ENCODE measurements around the gene ARHGEF11. TPM values are rescaled to one million over a fixed set of nuclear protein-coding genes. Genes with fewer than 3 reads are reported as not detected.
A peak's percentile ranks its signal among the peaks of the same experiment; 100 is the strongest.

The ARHGEF11 gene
- total RNA-seq, 2 experiments from 2014 or later: 1.4 to 1.8 TPM

DNA sequence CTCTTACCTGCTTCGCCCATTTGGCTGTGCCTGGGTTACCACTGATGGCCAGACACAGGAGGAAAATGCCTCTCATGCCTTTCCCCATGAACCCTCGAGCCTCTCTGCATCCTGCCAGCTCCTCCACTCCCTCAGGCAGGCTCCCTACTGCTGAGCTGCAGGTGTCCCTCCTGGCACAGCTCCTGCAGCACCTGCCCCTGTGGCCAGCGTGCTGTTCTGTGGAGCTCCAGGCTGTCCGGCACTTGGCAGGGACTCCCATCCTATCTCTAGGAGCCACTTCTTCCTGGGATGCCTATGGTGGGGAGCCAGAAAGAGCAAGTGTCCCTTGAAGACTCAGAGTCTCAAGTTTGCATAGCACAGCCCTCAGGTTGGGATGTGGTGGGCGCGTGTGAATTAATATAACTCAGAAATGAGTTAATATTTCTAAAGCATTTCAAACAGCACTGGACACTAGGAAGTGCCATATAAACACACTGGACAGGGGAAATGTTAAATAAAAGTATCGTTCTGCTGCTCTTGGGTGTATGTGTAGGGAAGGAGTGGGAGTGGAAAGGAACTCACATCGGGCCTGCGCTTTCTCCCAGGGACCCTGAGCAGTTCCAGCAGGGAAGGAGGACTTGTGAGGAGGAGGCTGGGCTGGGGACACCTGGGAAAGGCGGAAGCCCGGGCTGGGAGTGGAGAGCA lies 122.4 kb downstream of the ARHGEF11 start:
- intact Hi-C loops (cut with micrococcal nuclease): no loop called here
- Mint-ChIP-seq H3K27ac (no peak overlapping the region), H3K4me3 (no peak overlapping the region), H3K36me3 (ENCODE audit: low read depth) (no peaks in the 10 kb centered on the region), H3K9me3 (no peaks in the 10 kb centered on the region), H3K27me3 (peaks cover 87% of the 10 kb centered on the region), H3K4me1 (ENCODE audit: low read depth) (peaks cover 33% of the 10 kb centered on the region)
- DNase-seq: no peak
- ChIA-PET CTCF (interaction anchor here (0.9 to 7.3 kb wide), 12 partner anchors 9 to 247 kb away, joined by 3 to 94 read pairs (median 4); partner anchors contain the start of genes NTRK1 and PEAR1), POLR2A (interaction anchor here (1.6 kb wide), 1 partner anchor 10 kb away, joined by 4 read pairs; no protein-coding TSS in a partner anchor)
- TF ChIP-seq, protein P1, sequence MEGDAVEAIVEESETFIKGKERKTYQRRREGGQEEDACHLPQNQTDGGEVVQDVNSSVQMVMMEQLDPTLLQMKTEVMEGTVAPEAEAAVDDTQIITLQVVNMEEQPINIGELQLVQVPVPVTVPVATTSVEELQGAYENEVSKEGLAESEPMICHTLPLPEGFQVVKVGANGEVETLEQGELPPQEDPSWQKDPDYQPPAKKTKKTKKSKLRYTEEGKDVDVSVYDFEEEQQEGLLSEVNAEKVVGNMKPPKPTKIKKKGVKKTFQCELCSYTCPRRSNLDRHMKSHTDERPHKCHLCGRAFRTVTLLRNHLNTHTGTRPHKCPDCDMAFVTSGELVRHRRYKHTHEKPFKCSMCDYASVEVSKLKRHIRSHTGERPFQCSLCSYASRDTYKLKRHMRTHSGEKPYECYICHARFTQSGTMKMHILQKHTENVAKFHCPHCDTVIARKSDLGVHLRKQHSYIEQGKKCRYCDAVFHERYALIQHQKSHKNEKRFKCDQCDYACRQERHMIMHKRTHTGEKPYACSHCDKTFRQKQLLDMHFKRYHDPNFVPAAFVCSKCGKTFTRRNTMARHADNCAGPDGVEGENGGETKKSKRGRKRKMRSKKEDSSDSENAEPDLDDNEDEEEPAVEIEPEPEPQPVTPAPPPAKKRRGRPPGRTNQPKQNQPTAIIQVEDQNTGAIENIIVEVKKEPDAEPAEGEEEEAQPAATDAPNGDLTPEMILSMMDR (IDR thresholded peaks at IDR 0.05): no peak
- ATAC-seq: no peak

DNA sequence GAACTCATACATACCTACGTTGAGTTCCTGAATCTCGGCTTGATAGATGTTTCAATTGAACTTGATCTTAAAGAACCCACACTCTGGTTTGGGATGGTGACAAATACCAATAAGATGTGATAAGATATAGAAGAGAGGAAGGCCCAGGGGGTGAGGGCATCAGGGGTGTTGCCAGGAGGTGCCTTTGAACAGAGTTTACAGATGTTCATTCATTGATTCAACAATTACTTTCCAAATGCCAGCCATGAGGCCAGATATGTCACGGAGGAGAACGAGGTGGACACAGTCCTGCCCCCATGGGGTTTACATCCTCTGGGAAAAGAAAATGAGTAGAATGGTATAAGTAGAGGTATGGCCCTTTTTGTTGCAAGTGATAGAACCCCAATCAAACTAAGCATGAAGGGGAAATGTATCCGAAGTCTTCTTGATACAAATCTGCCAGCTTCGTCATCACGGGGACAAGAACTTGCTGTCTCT lies 124.5 kb downstream of the ARHGEF11 start:
- Mint-ChIP-seq H3K36me3 (ENCODE audit: low read depth) (no peaks in the 10 kb centered on the region), H3K4me1 (ENCODE audit: low read depth) (peaks cover 20% of the 10 kb centered on the region), H3K27me3 (peaks cover 76% of the 10 kb centered on the region), H3K27ac (no peak overlapping the region), H3K9me3 (no peaks in the 10 kb centered on the region), H3K4me3 (no peak overlapping the region)
- ATAC-seq (no peak), DNase-seq (no peak)
- TF ChIP-seq, protein P1 (IDR thresholded peaks at IDR 0.05): no peak
- CTCF ChIA-PET: interaction anchor here (1.1 to 2.3 kb wide), 3 partner anchors 21 to 195 kb away, joined by 5 to 8 read pairs (median 5); no protein-coding TSS in a partner anchor
- intact Hi-C loops (cut with micrococcal nuclease): no loop called here
- POLR2A ChIA-PET: no interaction called here

DNA sequence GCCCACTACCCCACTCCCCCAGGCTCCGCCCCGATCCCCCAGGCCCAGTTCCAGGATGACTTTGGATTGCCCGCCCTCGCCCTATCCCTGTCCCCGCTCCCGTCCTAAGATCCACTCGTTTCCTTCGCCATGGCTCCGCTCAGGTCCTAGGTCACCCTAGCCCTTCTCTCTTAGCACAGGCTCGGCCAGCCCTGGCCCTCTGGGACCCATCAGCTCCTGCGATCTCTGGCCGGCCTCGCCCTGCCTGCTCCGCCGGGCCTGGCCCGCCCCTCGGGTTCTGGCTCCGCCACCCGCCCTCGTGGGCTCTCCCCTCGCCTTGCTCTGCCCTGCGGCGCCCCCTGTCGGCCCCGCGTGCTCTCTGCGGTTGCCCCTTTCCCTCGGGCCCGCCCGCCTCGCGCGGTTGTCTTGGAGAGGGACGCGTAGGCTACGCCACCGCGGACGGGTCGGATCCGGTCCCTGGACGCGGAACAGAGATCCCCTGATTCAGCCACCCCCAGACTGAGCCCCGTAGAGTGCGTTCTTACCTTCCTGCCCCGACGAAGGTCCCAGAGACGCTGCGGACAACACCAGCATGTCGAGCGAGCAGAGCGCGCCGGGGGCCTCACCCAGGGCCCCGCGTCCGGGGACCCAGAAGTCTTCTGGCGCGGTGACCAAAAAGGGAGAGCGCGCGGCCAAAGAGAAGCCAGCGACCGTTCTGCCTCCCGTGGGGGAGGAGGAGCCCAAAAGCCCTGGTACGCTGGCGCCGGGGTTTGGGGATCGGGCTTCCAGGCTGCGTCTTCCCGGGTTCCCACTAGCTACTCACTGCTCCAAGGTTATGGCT lies 125.1 kb downstream of the ARHGEF11 start, which contains the start of gene LRRC71:
LRRC71 (plus strand) TSS at position 400 of the 820 bp plus-strand sequence; CDS start at position 572, 172 bp downstream.
- intact Hi-C loops (cut with micrococcal nuclease): no loop called here
- POLR2A ChIA-PET: no interaction called here
- CTCF ChIA-PET: interaction anchor here (0.6 to 2.3 kb wide), 8 partner anchors 12 to 699 kb away, joined by 3 to 8 read pairs (median 4); no protein-coding TSS in a partner anchor
- H3K4me1 Mint-ChIP-seq (ENCODE audit: low read depth): peaks cover 15% of the 10 kb centered on the region
- TF ChIP-seq, protein P1 (IDR thresholded peaks at IDR 0.05): peak; percentile 85
- H3K9me3 Mint-ChIP-seq: no peaks in the 10 kb centered on the region
- peaks cover 72% of the 10 kb centered on the region for H3K27me3 Mint-ChIP-seq
- H3K4me3 Mint-ChIP-seq: peak within 1 kb of the TSS; percentile 7
- no peak within 1 kb of the TSS for H3K27ac Mint-ChIP-seq
- H3K36me3 Mint-ChIP-seq (ENCODE audit: low read depth): no peaks in the 10 kb centered on the region
- peak; percentile 79 for DNase-seq
- peak; percentile 94 for ATAC-seq

DNA sequence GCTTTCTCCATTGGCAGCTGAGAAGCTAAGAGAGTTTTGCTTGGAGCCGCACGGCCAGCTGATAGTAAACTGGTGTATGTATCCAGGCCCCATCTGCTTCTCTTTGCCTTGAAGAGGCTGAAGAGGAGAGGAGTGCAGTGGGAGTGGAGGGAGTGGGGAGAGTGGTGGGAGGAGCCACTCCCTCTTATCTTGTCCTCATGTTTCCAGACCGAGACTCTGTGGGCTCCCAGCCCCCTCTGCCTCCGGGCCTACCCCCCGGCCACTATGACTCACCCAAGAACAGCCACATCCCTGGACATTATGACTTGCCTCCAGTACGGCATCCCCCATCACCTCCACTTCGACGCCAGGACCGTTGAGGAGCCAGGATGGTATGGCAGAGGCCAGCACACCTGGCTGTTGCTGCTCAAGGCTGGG lies 131.1 kb downstream of the ARHGEF11 start:
- ChIA-PET POLR2A (no interaction called here), CTCF (interaction anchor here (1.3 to 3.9 kb wide), 3 partner anchors 8 to 22 kb away, joined by 4 to 29 read pairs (median 10); no protein-coding TSS in a partner anchor)
- no peaks in the 10 kb centered on the region for H3K9me3 Mint-ChIP-seq
- DNase-seq: no peak
- no peak for ATAC-seq
- TF ChIP-seq, protein P1 (IDR thresholded peaks at IDR 0.05): no peak
- intact Hi-C loops (cut with micrococcal nuclease): no loop called here
- H3K4me3 Mint-ChIP-seq: no peak overlapping the region
- no peak overlapping the region for H3K27ac Mint-ChIP-seq
- H3K36me3 Mint-ChIP-seq (ENCODE audit: low read depth): no peaks in the 10 kb centered on the region
- peaks cover 3% of the 10 kb centered on the region for H3K4me1 Mint-ChIP-seq (ENCODE audit: low read depth)
- H3K27me3 Mint-ChIP-seq: peaks cover 23% of the 10 kb centered on the region

All from activated CD8-positive, alpha-beta T cell treated with anti-CD3 and anti-CD28 coated beads for 36 hours (primary cell).